SKM-1 treated with dmso at 0.1 percent for 144 hours (cell line): Measurements from ENCODE around the gene KBTBD2.
"Not testable (repeated sequence)": the region's sequence is repeated elsewhere in the genome, so short reads cannot be mapped to it uniquely, and the experiment has no call there.

Experiments
- DNase-seq: peaks from one replicate; lab custom pipeline; 2025; ENCODE audit not compliant: unreplicated experiment; lab: John Stamatoyannopoulos, UW

Gene KBTBD2

GRCh38 chr7:32891043-32891799 lies at the start of gene KBTBD2:
Gene KBTBD2, minus strand, starts transcription at chr7:32891760. Its CDS starts 12,156 bp downstream, at chr7:32879604.
- peak; percentile 66 for DNase-seq

- DNase-seq = no peak
Observed at GRCh38 chr7:32941181-32941580, 49.6 kb upstream of the KBTBD2 start.

- no peak for DNase-seq
Observed at GRCh38 chr7:32937344-32938174, 46.0 kb upstream of the KBTBD2 start.

- DNase-seq = no peak
Observed at GRCh38 chr7:32936689-32937088, 45.1 kb upstream of the KBTBD2 start.

- no peak for DNase-seq
Observed at GRCh38 chr7:32935558-32935957, 44.0 kb upstream of the KBTBD2 start.

GRCh38 chr7:32930378-32930777 lies 38.8 kb upstream of the KBTBD2 start:
- DNase-seq = no peak

- DNase-seq = no peak
Observed at GRCh38 chr7:32929430-32930143, 38.0 kb upstream of the KBTBD2 start.

GRCh38 chr7:32928785-32929298 lies 37.3 kb upstream of the KBTBD2 start:
- no peak for DNase-seq

GRCh38 chr7:32921896-32922295 lies 30.3 kb upstream of the KBTBD2 start:
- peak; percentile 14 for DNase-seq

- not testable (repeated sequence) for DNase-seq
Observed at GRCh38 chr7:32916994-32917393, 25.4 kb upstream of the KBTBD2 start.

- DNase-seq = no peak
Observed at GRCh38 chr7:32916006-32916405, 24.4 kb upstream of the KBTBD2 start.

GRCh38 chr7:32915041-32915536 lies 23.5 kb upstream of the KBTBD2 start:
- DNase-seq = no peak

- no peak for DNase-seq
Observed at GRCh38 chr7:32914184-32914583, 22.6 kb upstream of the KBTBD2 start.

GRCh38 chr7:32910195-32910594 lies 18.6 kb upstream of the KBTBD2 start:
- DNase-seq = no peak

- DNase-seq = no peak
Observed at GRCh38 chr7:32905175-32905662, 13.7 kb upstream of the KBTBD2 start.

GRCh38 chr7:32901629-32902028 lies 10.1 kb upstream of the KBTBD2 start:
- no peak for DNase-seq

GRCh38 chr7:32900433-32900995 lies 9.0 kb upstream of the KBTBD2 start:
- DNase-seq = no peak

- DNase-seq = not testable (repeated sequence)
Observed at GRCh38 chr7:32897376-32897775, 5.8 kb upstream of the KBTBD2 start.

GRCh38 chr7:32896564-32897347 lies 5.2 kb upstream of the KBTBD2 start:
- no peak for DNase-seq

- no peak for DNase-seq
Observed at GRCh38 chr7:32894171-32894570, 2.6 kb upstream of the KBTBD2 start.
